MCF 10A (cell line): ENCODE results near the gene PCSK5. TPM values are rescaled to one million over a fixed set of nuclear protein-coding genes. Genes with fewer than 3 reads are reported as not detected.

Experiments used
- BruUV-seq: library from RNA; stranded (reverse); fragments of 400-500 nt; replicated peaks from 2 replicates; lab custom pipeline; 2021; lab: Mats Ljungman, UMichigan
- CTCF ChIA-PET: fragments of 300-600 bp; sonication (Branson Sonifier 250); formaldehyde crosslinking; extraction: SDS; loops from one replicate; lab custom pipeline; 2021; ENCODE audit warnings: antibody characterized with exemption, inconsistent platforms; lab: Yijun Ruan, JAX
- POLR2A ChIA-PET: fragments of 300-600, 350-650 bp; sonication (Branson Sonifier 250); formaldehyde crosslinking; extraction: SDS; loops from one replicate; lab custom pipeline; 2020; ENCODE audit warnings: antibody characterized with exemption, inconsistent platforms; lab: Yijun Ruan, JAX
- DNase-seq: peaks from one replicate; pipeline ENCODE4 v3.0.0-alpha.2; 2018; ENCODE audit not compliant: unreplicated experiment
- H3K27ac Mint-ChIP-seq: one replicate; pipeline ENCODE4 v1.8.0; 2022; ENCODE audit warnings: mild to moderate bottlenecking, low read depth, mixed read lengths; ENCODE audit not compliant: unreplicated experiment
- H3K27me3 Mint-ChIP-seq: one replicate; pipeline ENCODE4 v1.8.0; 2022; ENCODE audit warnings: mixed read lengths; ENCODE audit not compliant: insufficient read depth, unreplicated experiment
- H3K36me3 Mint-ChIP-seq: one replicate; pipeline ENCODE4 v1.8.0; 2022; ENCODE audit warnings: mild to moderate bottlenecking, moderate library complexity, mixed read lengths; ENCODE audit not compliant: insufficient read depth, unreplicated experiment
- H3K4me1 Mint-ChIP-seq: one replicate; pipeline ENCODE4 v1.8.0; 2022; ENCODE audit warnings: mixed read lengths; ENCODE audit not compliant: insufficient read depth, unreplicated experiment
- H3K4me3 Mint-ChIP-seq: one replicate; pipeline ENCODE4 v1.8.0; 2022; ENCODE audit warnings: mild to moderate bottlenecking, moderate library complexity, mixed read lengths; ENCODE audit not compliant: unreplicated experiment
- H3K9me3 Mint-ChIP-seq: one replicate; pipeline ENCODE4 v1.8.0; 2022; ENCODE audit warnings: mixed read lengths; ENCODE audit not compliant: unreplicated experiment
- intact Hi-C: fragments of 100-400 bp; cut with micrococcal nuclease; formaldehyde crosslinking; loops from 2 replicates; pipeline ENCODE4 v1.14.1; 2022
- total RNA-seq: library from RNA; stranded (reverse); gene quantifications from 2 replicates; pipeline ENCODE4 v1.2.3, GENCODE V29; 2022
- TF ChIP-seq, protein P1 (sequence below): fragments of 200-600 bp; IDR thresholded peaks from one replicate; pipeline ENCODE4 v1.8.0; 2022; ENCODE audit warnings: antibody characterized with exemption, mild to moderate bottlenecking; ENCODE audit not compliant: unreplicated experiment

The PCSK5 gene
- total RNA-seq, 1 experiment from 2014 or later = not detected

DNA sequence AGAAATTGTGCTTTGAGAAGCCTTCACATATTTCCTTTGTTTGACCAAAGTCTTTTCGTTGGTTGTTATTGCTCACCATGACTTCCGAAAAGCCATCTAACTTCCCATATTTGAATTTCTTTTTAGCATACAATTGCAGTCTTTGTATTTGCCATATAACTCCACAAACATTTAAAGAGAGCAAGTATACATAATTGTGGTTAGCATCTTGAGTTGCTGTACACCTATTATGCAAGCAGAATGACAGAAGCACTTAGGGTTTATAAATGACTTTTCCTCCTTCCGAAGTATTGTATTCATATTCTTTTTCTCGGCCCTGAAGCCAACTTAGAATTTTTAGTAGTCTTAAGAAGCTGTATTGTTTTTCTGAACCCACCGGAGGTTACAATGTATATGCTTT lies 253.4 kb downstream of the PCSK5 start:
- DNase-seq = no peak
- Mint-ChIP-seq H3K4me1 (no peaks in the 10 kb centered on the region), H3K4me3 (no peak overlapping the region), H3K36me3 (no peaks in the 10 kb centered on the region), H3K27me3 (no peaks in the 10 kb centered on the region), H3K27ac (no peak overlapping the region), H3K9me3 (peaks cover 24% of the 10 kb centered on the region)
- TF ChIP-seq, protein P1, sequence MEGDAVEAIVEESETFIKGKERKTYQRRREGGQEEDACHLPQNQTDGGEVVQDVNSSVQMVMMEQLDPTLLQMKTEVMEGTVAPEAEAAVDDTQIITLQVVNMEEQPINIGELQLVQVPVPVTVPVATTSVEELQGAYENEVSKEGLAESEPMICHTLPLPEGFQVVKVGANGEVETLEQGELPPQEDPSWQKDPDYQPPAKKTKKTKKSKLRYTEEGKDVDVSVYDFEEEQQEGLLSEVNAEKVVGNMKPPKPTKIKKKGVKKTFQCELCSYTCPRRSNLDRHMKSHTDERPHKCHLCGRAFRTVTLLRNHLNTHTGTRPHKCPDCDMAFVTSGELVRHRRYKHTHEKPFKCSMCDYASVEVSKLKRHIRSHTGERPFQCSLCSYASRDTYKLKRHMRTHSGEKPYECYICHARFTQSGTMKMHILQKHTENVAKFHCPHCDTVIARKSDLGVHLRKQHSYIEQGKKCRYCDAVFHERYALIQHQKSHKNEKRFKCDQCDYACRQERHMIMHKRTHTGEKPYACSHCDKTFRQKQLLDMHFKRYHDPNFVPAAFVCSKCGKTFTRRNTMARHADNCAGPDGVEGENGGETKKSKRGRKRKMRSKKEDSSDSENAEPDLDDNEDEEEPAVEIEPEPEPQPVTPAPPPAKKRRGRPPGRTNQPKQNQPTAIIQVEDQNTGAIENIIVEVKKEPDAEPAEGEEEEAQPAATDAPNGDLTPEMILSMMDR = no peak
- intact Hi-C loops = no loop called here
- BruUV-seq = no TSS peak
- ChIA-PET CTCF (interaction anchor here (0.8 kb wide), 1 partner anchor 15 kb away, joined by 3 read pairs; no protein-coding TSS in a partner anchor), POLR2A (no interaction called here)

DNA sequence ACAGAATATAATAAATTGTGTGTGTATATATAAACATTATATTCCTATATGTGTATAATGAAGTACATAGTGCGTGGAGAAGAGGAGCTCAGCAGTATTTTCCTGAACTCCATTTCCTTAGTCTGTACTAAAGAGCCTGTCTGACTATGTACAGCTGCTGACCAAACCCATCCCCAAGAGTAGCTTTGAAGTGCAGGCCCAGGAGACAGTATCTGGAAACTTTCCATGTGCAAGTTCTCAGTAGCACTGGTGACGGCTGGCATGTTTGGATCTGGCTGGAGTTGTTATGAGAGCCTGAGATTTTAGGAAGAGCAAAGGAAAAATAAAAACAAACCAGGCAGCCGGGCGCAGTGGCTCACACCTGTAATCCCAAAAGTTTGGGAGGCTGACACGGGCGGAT lies 259.5 kb downstream of the PCSK5 start:
- intact Hi-C loops = no loop called here
- Mint-ChIP-seq H3K4me3 (no peak overlapping the region), H3K9me3 (peaks cover 28% of the 10 kb centered on the region), H3K27ac (no peak overlapping the region), H3K4me1 (no peaks in the 10 kb centered on the region), H3K36me3 (no peaks in the 10 kb centered on the region), H3K27me3 (no peaks in the 10 kb centered on the region)
- TF ChIP-seq, protein P1 = no peak
- ChIA-PET POLR2A (no interaction called here), CTCF (no interaction called here)
- no TSS peak for BruUV-seq
- no peak for DNase-seq

DNA sequence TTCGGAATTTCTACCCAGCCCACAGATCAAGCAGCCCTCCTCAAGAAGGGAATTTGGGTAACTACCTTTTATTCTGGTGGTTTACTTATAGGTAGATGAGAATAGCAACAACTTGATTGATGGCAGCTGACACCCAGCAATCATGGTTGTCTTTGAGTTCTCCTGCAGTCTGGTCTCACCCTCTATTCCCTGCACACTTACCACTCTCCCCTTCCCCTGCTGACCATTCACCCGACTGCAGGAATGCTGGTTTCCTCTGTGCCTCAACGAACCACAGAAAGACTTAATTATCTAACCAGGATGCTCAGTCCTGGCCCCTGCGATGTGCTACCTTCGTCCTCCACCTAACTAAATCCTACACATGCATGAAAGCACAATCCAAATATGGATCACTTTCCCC lies 260.8 kb downstream of the PCSK5 start:
- POLR2A ChIA-PET = no interaction called here
- H3K27ac Mint-ChIP-seq = no peak overlapping the region
- BruUV-seq = no TSS peak
- no peak for DNase-seq
- TF ChIP-seq, protein P1 = no peak
- no peaks in the 10 kb centered on the region for H3K36me3 Mint-ChIP-seq
- CTCF ChIA-PET = no interaction called here
- H3K4me3 Mint-ChIP-seq = no peak overlapping the region
- intact Hi-C loops = no loop called here
- peaks cover 38% of the 10 kb centered on the region for H3K9me3 Mint-ChIP-seq
- no peaks in the 10 kb centered on the region for H3K27me3 Mint-ChIP-seq
- no peaks in the 10 kb centered on the region for H3K4me1 Mint-ChIP-seq

DNA sequence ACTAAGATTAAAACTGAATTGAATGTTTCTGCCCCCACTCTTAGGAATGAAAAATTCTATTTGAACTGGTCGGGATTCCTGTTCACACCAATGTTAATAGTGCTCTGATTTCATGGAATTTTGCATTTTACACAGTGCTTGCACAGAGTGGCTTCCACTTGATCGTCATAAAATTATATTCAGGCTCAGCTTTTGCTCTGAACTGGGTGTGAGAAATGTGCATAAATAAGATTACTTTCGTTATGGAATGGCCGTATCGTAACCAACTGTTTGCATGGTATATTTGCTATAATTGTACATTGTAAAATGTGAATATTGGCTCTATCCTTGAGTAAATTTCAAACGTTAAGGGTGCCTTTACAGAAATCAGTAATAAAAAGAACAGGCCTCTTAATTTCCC lies 262.9 kb downstream of the PCSK5 start:
- no peaks in the 10 kb centered on the region for H3K36me3 Mint-ChIP-seq
- H3K4me1 Mint-ChIP-seq = no peaks in the 10 kb centered on the region
- ChIA-PET POLR2A (no interaction called here), CTCF (no interaction called here)
- no TSS peak for BruUV-seq
- no peak for DNase-seq
- intact Hi-C loops = no loop called here
- H3K9me3 Mint-ChIP-seq = peaks cover 35% of the 10 kb centered on the region
- H3K27me3 Mint-ChIP-seq = no peaks in the 10 kb centered on the region
- H3K4me3 Mint-ChIP-seq = no peak overlapping the region
- TF ChIP-seq, protein P1 = no peak
- H3K27ac Mint-ChIP-seq = no peak overlapping the region
